ENCODE results near the gene NOTCH2.

GRCh38 chr1:119878171-119878570 is 191.3 kb downstream of the NOTCH2 start:
- TF ChIP-seq CTCF (conservative IDR thresholded peaks at IDR 0.05; ENCODE audit: low read depth, low read length) (no peak), EZH2 (IDR thresholded peaks at IDR 0.05; ENCODE audit: borderline replicate concordance, low read depth, low read length, poor library complexity, severe bottlenecking) (no peak)
